Suppressor macrophage treated with lipopolysaccharide for 4 hours (primary cell): ENCODE data around the gene CUEDC2.
"Not testable (repeated sequence)": the region's sequence is repeated elsewhere in the genome, so short reads cannot be mapped to it uniquely, and the experiment has no call there.

Experiments used
- DNase-seq: peaks from one replicate; pipeline ENCODE4 v3.0.0-alpha.2; 2020

CUEDC2 gene

GRCh38 chr10:102432162-102432950 lies at the start of gene CUEDC2:
TSS of gene CUEDC2 (minus strand) at chr10:102432574. CDS start at chr10:102425188, 7,386 bp downstream.
- DNase-seq, result peak; percentile 99

DNA sequence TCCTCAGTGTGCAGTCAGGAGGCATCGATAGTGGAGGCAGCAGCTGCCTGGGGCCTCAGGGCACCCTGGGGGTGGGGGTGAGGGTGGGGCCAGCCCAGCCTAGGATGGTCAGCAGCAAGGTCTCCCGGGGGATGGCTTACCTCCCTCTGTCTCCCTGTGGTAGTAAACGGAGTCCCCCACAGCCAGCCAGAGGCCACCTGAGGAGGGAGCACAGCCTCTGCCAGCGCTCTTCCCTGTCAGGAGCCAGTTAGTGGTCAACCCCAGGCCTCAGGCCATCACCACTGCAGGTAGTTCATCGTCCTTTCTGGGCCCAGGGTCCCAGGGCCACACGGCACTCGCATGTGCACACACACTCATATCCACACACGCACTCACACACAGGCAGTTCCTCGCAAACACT lies 48.0 kb upstream of the CUEDC2 start:
- no peak for DNase-seq

DNA sequence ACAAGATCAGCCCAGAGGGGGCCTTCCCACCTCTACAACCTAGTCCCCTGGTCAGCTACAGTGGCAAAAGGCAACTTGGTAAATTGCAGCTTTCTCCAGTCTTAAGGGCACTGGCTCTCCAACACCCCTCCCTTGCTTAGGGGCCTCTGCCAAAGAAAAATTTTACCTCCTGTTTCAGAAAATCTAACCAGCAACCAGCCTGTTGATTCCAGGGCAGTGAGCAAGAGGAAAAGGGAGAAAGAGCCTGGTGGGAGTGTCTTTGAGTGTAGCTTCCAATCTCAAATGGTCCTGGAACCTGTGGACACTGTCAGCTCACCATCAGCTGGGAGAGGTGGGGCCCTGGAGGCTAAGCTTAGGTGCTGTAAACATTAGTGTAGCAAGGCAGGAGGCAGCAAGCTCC lies 47.3 kb upstream of the CUEDC2 start:
- no peak for DNase-seq

GRCh38 chr10:102476466-102477141 lies 44.2 kb upstream of the CUEDC2 start:
- DNase-seq, result no peak

- no peak for DNase-seq
Observed at GRCh38 chr10:102475451-102476040, 43.2 kb upstream of the CUEDC2 start.

DNA sequence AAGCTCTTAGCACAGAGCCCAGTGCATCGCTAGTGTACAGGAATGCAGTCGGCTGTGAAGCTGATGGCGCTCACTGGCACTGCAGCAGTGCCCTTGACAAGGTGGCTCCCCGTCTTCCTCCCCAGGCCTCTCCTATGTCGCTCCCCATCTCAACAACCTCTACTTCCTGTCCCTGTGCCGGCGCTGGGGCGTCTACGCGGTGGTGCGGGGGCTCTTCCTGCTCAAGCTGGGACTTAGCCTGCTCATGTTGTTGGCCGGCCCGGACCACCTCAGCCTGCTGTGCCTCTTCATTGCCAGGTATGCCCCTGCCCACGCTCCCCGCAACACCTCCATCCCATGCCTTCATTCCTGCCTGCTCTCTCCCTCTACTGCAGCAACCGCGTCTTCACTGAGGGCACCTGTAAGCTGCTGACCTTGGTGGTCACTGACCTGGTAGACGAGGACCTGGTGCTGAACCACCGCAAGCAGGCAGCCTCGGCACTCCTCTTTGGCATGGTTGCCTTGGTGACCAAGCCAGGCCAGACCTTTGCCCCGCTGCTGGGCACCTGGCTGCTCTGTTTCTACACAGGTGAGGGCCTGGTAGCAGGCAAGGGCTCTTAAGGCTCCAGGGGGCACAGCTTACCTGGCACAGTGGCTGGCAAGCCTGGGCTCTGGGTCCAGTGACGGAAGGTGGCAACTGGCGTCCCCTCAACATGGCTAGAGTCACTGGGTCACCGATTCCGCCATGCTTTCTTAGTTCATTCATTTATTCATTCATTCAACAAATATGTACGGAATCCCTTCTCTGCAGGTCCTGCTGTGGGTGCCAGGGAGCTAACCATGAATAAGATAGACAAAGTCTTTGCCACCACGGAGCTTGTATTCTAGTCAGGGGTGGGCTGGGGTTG lies 41.3 kb upstream of the CUEDC2 start:
- no peak for DNase-seq

DNA sequence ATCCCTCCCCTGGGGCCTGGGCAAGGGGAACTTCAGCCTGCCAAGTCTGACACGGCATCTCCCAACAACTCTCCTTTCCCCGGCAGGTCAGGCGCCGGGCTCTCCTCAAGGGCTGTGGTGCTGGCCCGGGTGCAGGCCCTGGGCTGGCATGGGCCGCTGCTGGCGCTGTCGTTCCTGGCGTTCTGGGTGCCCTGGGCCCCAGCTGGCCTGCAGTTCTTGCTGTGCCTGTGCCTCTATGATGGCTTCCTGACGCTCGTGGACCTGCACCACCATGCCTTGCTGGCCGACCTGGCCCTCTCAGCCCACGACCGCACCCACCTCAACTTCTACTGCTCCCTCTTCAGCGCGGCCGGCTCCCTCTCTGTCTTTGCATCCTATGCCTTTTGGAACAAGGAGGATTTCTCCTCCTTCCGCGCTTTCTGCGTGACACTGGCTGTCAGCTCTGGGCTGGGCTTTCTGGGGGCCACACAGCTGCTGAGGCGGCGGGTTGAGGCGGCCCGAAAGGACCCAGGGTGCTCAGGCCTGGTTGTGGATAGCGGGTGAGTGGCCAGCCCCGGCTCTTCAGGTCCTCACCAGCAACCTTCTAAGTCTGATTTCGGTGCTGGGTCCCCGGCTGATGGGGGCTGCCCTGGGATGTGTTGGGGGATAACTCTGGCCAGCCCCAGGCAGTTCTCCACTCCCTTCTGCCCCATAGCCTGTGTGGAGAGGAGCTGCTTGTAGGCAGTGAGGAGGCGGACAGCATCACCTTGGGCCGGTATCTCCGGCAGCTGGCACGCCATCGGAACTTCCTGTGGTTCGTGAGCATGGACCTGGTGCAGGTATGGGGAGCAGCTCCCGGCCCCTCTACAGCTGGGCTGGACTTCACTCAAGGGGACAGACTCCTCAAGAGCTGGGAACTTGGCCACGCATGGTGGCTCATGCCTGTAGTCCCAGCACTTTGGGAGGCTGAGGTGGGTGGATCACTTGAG lies 38.5 kb upstream of the CUEDC2 start:
- DNase-seq, result no peak

DNA sequence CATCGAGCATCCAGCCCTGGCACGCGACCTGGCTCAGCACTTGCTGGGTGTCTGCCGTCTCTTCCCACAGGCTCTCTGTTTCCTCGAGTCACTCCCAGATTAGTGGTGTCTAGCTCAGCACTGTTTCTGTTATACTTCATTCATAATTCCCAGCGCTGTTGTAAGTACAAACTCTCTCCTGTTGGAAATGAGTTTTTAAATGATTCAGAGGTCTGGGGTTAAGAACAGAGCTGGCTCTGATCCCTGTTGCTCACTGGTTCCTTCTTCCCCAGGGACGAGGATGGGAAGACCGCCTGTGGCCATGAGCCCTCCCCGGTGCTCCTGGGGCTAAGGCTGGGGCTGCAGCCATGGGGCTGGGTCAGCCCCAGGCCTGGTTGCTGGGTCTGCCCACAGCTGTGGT lies 36.3 kb upstream of the CUEDC2 start:
- DNase-seq, result no peak

DNA sequence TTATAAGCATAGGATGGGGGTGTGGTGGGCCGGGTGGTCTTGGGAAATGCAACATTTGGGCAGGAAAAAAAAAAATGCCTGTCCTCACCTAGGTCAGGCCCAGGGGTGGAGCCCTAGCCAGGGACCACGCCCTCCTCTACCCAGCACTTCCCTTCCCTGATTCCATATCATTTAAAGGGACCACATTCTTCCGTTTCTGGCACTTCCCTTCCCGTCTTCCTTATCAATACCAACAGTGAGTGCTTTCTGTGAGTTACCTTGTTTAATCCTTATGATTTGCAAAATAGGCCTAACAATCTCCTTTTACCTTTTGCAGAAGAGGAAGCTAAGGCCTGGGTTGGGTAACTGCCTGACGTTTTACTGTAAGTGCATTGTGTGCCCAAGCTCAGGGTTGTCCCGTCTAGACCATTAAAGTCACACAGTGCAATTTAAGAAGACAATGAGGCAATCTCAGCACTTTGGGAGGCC lies 35.6 kb upstream of the CUEDC2 start:
- DNase-seq, result peak; percentile 73

- no peak for DNase-seq
Observed at GRCh38 chr10:102467318-102467717, 34.9 kb upstream of the CUEDC2 start.

DNA sequence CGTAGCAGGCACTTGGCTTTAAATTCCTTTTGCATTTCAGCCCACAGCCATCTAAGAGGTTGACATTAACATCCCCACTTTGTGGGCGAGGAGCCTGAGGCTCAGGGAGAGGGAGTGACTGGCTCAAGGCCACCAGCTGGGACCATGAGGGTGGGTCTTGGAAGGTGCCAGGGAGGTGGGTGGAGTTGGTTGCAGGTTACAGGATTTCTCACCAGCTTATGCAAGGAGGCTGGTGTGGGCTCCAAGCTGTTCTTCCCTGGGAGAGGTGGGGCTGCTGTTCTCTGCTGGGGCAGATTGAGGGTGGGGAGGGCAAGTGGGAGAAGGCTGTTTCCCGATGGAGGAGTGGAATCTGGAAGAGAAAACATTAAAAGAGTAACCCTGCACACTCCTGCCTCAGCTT lies 33.1 kb upstream of the CUEDC2 start:
- DNase-seq, result no peak

DNA sequence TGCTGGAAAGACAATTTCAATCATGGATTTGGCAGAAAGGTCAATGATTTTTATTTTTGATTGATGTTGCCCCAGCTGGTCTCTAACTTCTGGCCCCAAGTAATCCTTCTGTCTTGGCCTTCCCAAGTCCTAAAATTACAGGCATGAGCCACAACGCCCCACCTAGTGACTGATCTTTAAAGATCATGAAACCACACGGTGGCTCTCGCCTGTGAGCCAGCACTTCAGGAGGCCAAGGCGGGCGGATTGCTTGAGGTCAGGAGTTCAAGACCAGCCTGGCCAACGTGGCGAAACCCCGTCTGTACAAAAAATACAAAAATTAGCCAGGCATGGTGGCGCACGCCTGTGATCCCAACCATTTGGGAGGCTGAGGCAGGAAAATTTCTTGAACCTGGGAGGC lies 31.6 kb upstream of the CUEDC2 start:
- no peak for DNase-seq

GRCh38 chr10:102462512-102463054 lies 30.2 kb upstream of the CUEDC2 start:
- no peak for DNase-seq

- DNase-seq, result peak; percentile 92
Observed at GRCh38 chr10:102461187-102462054, 29.0 kb upstream of the CUEDC2 start.

GRCh38 chr10:102460836-102461186 lies 28.4 kb upstream of the CUEDC2 start:
- DNase-seq, result no peak

DNA sequence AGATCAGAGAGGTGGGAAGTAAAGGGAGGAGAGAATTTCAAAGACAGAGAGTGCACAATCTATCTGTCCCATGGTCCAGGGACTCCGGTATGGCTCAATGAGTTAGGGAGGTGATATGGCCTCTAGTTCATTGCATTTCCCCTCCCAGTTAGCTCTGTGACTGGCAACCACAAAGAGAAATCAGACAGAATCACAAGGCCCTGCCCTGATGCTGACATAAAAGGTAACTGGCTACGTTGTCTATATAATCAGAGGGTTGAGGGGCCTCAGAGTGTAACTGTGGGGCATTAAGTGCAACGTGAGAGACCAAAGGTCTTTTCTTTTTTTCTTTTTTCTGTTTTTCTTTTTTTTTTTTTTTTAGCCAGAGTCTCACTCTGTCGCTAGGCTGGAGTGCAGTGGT lies 26.3 kb upstream of the CUEDC2 start:
- no peak for DNase-seq

- DNase-seq, result no peak
Observed at GRCh38 chr10:102457591-102458150, 25.3 kb upstream of the CUEDC2 start.

GRCh38 chr10:102455893-102456471 lies 23.6 kb upstream of the CUEDC2 start:
- peak; percentile 87 for DNase-seq

- not testable (repeated sequence) for DNase-seq
Observed at GRCh38 chr10:102454662-102455487, 22.5 kb upstream of the CUEDC2 start.
